ENCODE measurements around the gene CES2.

Gene CES2

DNA sequence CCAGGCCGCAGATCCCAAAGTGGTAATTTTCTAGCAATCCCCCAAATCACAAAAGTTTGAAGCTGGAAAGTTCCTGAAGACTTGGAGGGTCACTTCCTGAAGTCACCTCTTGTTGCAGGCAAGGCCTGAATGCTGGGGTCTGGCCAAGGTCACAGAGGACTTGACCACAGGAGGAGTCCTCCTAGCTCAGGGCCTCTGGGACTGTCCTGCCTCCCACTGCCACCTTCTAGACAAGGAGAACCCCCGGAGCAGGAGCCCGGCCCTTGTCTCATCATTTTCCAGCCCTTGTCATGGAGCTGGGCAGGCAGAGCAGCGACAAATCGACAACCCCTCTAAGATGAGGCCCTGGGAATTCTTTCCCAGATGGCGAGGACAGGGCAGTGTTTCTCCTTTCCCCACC, 17.0 kb upstream of the CES2 start:
- no peak for FAIRE-seq
- DNase-seq (ENCODE audit: extremely low spot score, insufficient read length, low read depth) = no peak

DNA sequence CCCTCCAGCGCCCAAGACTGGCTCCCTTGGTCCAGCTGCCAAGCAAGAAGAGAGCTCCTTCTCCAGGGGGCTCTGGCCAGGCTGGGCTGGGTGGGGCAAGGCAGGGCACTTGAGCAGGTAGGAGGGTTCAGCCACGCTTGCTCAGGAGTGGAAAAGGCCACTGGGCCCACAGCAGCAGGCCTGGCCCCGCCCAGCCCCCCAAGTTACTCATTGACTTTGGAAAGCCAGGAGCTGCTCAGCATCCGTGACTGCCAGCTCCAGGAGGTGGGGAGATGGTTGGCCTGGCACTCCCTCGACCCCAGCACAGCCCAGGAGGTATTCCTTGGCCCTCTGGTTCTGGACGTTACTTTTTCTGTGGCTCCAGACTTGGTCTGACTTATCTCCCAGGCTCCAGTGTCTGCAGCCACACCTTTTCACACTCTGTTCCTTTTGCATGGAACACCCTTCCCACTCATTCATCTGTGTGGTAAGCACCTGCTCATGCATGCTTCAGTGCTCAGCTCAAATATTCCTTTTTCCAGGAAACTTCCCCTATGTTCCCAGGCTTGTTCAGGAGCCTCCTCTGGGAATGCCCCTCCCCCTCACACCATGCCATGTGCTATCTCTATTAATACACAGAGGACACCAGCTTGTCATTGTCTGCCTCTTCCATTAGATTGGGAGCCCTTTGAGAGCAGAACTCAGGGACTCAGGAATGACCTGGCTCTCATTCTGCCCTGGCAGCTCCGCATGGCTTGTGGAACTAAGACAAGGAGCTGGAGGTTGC, 16.3 kb upstream of the CES2 start, which contains the start of gene CDH16:
Gene CDH16, minus strand, starts transcription at position 83 of the 766 bp plus-strand sequence. CDS start 820 bp downstream, outside the sequence.
- FAIRE-seq = no peak
- DNase-seq (ENCODE audit: extremely low spot score, insufficient read length, low read depth) = no peak

DNA sequence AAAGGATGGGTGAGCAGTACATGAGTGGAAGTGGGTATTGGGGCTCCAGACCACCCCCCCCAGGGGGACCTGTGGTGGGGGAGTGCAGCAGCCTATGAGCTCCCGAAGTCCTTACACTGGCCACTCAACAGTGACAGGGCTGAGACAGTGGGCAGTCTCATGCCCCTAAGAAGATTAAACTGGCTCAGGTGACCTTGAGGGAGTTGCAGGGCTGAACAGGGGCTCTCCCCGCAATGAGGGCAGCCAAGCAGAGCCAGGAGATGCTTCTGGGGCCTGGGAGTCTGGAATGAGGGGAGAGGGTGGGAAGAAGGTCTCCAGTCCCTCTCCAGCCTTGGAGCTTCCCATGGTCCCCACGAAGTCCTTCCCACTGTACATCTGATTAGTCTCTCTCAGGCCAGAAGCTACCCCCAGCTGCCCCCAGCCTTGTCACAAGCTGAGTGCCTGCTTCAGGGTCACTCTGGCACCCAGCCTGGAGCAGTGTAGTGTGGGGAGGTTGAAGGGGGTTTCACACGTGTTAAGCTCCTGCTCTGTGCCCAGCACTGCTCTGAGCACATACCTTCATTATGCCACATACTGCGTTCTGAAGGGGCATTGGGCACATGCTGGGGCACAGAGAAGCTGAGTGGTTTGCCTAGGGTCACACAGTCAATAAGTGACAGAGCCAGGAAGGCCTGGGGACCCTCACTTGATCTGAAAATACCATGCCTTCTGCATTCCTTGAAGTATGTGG, 15.6 kb upstream of the CES2 start:
- DNase-seq (ENCODE audit: extremely low spot score, insufficient read length, low read depth) (no peak), FAIRE-seq (no peak)

DNA sequence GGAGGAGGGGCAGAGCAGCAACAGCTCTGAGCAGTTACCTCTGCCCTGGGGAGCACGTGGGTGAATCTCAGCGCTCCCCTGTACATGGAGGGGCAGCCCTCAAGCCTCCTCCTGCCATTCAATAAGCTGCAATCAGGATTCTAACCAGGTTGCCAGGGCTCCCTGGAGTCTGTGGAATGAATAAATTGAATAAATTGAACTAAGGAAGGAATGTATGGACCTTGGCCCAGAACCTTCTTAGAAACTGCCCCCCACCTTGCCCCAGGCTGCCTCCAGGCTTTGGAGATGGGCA, 15.1 kb upstream of the CES2 start:
- no peak for DNase-seq (ENCODE audit: extremely low spot score, insufficient read length, low read depth)
- FAIRE-seq = no peak

DNA sequence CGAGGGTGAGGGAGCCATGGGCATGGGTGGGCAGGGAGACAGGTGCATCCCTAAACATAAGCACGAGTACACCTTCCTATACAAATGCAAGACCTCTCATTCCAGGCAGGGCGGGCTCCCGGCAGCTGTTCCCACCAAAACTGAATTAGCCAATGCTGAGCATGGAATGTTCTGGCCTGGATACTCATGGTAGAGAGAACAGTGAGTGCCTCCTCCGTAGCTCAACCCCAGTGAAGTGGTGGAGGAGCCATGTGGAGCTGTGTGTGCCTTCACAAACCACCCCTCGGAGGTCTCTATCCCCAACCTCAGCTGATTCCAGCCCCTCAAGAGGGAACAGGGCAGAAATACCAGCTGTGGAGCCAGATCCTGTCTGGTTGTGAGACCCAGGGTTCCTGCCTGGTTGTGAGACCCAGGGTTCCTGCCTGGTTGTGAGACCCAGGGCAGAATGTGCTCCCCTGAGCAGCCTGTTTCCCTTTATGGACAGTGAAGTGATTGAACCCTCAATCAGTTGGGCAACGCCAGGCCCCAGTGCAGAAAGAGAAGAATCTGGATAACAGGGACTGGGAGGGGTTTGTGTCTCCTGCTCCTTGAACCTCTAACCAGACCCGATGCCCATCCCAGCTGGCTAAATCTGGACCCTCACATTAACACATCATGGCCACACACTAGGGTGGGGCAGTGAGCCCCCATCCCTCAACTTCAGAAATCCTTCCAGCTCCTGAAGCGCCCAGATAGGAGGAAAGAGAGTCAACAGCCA, 14.2 kb upstream of the CES2 start:
- FAIRE-seq = no peak
- DNase-seq (ENCODE audit: extremely low spot score, insufficient read length, low read depth) = no peak

DNA sequence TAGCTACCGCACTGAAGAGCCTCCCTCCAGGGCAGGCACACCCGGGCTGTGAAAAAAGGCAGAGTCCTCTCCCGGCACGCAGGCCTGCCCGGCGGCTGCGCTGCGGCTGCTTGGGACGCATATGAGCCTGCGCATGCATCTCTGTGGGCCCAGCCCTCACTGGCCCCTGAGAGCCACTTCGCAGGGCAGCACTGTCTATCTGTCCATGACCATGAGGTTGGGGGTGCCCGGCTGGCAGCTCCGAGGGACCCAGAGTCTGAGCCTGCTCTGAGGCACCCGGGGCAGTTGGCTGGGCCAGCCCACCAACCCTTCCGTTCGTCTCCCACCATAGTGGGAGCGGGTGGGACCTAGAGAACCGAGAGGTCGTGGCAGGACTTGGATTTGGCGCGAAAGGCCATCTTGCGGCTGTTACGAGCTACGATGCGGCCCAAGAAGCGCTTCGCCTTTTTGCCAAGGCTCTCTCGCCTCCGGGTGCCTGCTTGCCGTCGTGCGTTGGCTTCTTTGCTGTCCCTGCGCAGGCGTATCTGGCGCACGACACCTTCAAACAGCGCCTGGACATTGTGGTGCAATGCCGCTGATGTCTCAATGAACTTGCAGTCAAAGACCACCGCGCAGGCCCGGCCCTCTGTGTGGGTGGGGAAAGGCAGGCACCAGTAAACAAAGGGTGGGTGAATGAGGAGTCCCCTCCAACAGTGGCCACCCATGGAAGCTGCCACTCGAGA, 13.4 kb upstream of the CES2 start:
- DNase-seq (ENCODE audit: extremely low spot score, insufficient read length, low read depth) (no peak), FAIRE-seq (no peak)

DNA sequence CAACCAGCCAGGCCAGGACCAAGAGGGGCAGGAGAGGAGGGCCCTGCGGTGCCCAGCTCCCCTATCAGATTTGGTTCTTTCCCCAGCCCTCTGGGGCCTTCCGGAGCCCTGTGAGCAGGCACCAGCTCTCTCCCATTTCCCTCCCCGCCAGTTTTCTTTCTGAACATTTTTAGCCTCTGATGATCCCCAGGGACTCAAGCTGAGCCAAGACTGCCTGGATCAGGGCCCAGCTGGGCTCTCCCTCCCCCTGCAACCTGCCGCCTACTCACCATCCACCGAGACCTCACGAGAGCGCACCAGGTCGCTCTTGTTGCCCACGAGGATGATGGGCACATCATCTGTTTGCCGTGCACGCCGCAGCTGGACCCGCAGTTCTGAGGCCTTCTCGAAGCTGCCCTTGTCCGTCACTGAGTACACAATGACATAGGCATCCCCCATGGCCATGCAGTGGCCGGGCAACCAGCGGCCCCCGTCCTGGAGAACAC, 12.0 kb upstream of the CES2 start:
- no peak for FAIRE-seq
- DNase-seq (ENCODE audit: extremely low spot score, insufficient read length, low read depth) = no peak

DNA sequence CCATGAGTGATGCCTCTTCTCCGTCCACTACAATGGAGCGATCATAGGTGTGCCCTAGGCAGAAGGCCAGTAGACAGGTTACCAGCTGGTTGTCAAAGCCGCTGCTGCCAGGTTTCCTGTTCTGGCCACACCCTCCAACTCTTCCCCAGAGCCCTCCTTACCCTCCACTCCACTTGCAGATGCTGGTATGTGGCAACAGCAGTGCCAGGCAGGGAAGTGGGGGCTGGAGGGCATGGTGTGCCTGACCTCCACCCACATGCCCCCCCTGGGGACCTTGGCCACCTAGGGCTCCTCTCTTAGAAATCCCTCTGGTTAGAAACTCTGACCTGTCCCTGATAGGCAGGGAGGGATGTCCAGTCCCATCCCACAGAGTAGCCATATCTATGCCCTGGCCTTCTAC, 11.4 kb upstream of the CES2 start:
- no peak for DNase-seq (ENCODE audit: extremely low spot score, insufficient read length, low read depth)
- no peak for FAIRE-seq

DNA sequence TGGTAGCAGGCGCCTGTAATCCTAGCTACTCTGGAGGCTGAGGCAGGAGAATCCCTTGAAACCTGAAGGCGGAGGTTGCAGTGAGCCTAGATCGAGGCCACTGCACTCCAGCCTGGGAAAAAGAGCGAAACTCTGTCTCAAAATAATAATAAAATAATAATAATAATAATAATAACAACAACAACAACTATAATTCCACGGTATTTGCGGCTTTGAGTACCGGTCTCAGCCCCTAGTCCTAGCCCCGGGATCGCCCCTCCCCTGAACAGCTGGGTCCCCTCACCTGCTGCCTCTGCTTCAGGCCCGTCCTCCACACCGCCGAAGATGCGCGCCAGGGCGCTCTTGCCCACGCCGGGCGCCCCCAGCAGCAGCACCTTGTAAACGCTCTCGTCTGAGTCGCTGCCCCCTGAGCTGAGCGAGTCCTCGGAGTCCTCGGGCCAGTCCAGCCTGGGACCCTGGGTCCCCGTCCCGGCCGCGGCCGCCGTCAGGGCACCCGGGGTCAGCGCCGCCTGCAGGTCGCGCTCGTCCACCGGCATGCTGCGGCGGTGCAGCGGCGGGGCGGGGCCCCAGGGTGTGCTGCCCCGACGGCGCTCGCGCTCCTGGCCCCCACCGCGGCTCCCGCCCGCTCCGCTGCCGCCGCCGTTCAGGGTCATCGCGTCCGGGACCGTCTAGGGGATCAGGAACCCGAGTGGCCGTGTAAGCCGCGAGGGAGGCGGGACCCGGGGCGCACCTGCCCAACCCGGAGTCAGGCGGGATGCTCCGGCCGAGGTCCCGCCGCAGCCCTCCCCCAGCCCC, 10.6 kb upstream of the CES2 start:
- DNase-seq (ENCODE audit: extremely low spot score, insufficient read length, low read depth) = no peak
- FAIRE-seq = no peak

DNA sequence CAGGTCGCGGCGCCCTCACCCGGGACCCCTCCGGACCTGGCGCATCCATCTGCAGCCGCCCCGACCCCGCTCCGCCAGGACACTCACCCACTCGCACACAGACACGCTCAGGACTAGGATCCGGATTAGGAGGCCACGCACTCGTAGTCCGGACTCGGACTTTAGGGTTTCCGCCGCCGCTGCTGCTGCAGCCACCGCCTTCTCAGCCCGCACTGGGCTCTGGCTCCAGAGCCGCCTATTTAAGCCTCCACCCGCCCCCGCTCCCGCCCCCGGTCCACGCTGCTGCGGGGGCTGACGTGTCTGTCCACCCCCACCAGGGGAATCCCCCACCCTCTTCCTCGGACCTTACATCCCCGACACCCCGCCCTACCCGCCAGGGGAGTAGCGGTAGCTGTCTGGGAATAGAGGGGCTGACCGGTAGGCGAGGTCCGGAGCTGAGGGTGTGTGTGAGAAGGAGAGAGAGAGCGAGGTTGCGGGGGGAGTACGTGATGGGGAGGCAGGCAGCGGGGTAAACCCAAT, 9.9 kb upstream of the CES2 start, which contains the start of gene RRAD:
Gene RRAD, minus strand, starts transcription at position 214 of the 519 bp plus-strand sequence. CDS start 356 bp downstream, outside the sequence.
- FAIRE-seq = no peak
- no peak for DNase-seq (ENCODE audit: extremely low spot score, insufficient read length, low read depth)

DNA sequence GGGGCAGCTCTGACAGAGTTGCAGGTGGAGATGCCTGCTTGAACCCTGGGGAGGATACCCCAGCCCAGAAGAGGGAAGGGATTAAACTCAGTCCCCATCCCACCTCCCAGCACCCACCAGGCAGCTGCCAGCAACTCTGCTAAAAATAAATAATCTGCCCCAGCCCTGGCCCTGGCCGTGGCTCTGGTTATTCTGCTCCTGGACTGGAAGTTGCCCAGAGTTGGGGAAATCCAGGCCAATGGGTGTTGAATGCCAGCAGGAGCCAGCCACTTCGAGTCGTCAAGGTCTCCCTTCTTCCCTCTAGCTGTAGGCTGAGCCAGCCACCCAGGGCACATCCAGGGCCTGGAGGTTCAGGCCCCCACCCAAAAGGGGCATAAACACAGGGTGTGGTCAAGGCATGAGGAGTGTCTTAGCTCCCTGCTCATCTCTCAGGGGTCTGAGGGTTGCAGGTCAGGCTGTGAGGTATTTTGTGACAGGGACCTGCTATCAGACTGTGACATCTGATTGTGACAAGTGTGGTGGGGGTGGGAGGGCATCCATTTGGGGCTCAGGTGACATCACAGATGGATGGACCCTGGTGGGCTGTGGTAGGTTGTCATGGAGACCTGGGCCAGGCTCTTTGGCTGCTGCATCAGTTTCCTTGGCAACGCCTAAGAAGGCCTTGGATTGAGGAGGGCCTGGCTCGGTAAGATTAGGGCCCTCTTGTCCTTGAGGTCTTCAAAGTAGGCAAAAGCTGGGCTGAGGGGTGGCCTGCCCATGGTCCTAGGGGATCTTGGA, 9.0 kb upstream of the CES2 start:
- no peak for FAIRE-seq
- no peak for DNase-seq (ENCODE audit: extremely low spot score, insufficient read length, low read depth)

DNA sequence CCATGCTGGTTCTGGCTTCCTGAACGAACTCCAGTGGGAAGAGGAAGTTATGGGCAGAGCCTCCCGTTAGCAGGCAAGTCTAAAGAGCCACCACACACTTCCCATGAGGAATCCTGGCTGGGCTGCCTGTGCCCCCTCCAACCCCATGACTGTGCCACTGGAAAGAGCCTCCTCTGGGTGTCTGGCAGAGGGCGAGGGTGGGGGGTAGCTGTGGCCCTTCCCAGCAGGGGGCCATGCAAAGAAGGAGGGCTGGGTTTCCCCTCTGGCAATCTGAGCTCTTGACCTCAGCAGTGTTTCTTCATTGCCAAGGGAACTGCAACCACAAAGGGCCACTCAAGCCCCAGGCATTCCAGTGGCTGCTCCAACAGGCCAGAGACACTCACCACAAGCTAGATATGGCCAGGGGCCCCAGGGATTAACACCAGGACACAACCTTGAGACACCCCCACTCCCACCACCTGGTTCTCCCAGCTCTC, 8.3 kb upstream of the CES2 start:
- no peak for FAIRE-seq
- DNase-seq (ENCODE audit: extremely low spot score, insufficient read length, low read depth) = no peak

DNA sequence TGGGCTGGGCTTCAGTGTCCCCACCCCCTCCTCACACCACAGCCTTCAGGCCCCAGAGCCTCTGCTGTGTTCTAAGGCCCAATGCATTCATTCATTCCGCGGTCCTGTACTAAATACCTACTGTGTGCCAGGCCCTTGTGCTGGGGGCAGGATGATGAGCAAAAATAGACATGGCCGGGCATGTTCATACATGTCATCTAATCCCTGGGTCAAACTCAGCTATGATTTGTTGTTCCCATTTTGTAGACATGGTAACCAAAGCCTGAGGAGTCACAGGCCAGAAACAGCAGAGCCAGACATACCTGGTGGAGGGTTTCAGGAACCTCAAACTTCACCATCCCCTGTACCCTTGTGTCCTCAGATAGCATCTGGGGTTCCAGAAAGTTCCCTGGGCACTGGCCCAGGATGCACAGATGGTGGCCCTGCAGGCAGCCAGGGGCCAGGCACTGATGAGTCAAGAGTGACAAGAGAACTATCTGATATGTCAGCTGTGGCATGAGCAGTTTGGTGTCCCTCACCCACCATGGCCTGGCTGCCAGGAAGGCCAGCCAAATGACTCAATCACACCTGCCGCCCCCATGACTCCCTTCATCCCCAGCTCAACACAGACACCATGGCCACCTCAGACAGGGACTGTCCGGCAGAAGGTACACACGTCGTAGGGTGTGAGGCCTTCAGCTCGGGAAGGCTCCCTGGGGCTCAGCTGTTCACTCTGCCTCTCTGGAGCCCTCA, 7.2 kb upstream of the CES2 start:
- DNase-seq (ENCODE audit: extremely low spot score, insufficient read length, low read depth) (no peak), FAIRE-seq (no peak)

DNA sequence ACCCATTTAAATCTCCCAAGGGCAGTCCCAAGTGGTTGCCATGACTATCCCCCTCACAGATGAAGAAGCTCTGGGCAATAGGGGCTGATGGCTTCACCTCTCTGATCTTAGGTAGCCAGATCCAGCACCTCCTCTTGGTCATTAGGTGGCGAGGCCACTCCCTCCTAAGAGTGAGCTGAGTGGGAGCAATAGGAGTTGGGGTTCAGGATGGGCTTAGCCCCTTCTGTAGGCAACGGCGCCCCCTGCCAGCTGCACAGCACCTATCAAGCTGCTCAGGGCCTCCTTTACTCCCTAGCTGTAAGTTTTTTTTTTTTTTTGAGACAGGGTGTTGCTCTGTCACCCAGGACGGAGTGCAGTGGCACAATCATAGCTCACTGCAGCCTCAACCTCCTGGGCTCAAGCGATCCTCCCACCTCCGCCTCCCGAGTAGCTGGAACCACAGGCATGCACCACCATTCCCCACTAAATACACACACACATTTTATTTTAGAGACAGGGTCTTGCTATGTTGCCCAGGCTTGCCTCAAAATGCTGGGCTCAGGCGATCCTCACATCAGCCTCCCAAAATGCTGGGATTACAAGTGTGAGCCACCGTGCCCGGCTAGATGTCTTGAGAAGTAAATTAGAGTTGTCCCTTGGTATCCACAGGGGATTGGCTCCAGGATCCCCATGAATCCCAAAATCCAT, 6.5 kb upstream of the CES2 start:
- FAIRE-seq = no peak
- DNase-seq (ENCODE audit: extremely low spot score, insufficient read length, low read depth) = no peak

DNA sequence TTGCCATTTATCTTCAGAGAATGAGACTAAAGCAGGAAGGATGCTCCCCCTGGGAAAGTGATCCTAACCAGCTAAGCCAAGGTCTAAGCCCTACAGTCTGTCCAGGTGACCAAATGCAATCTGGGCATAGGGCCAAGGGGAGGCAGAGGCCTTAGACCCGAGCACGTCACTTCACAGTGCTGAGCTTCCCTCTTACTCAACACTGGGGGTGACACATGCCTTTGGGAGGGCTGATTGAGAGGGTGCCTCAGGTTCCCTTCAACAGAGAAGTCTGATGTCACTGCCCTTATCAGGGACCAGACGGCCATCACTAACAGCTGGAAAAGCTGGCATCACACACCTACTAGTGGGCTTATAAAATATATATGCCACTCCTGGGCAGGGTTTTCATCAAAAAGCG, 5.1 kb upstream of the CES2 start:
- no peak for FAIRE-seq
- no peak for DNase-seq (ENCODE audit: extremely low spot score, insufficient read length, low read depth)

DNA sequence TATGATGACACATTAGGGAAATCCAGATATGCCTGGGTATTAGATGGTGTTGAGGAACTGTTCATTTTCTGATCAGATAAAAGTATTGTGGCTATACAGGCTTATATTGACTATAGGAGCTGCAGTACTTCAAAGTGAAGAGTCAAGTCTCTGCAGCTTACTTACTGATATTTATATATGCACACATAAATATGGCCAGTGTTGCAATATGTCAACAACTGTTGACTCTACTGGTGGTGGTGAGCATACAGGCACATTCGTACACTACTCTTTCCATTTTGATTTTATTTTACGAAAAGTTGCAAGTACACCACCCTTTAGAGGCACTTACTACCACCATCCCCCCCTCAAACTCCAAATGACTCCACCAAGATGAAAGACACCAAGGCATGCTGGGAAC, 3.7 kb upstream of the CES2 start:
- FAIRE-seq (no peak), DNase-seq (ENCODE audit: extremely low spot score, insufficient read length, low read depth) (no peak)

DNA sequence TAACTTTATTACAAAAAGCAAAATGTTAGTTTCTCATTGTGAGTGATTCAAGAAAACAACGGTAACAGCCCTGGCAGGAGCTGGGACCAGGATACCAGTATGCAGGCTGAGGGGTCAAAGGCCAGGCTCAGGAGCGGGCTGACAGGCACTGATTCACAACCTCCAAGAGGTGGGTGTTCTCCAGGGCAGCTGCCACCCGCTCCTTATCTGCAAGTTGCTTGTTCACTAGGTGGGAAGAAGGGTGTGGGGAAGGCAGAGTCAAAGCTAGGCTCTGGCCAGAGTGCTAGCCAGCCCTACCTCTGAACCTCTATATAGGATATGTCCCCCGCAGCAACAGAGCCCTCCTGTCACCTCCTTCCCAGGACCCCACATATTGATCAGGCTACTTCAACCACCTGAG, 3.2 kb upstream of the CES2 start:
- DNase-seq (ENCODE audit: extremely low spot score, insufficient read length, low read depth) = no peak
- FAIRE-seq = no peak

Measured in GM18507 (cell line).